Gastrocnemius medialis (tissue), 4 donors: ENCODE data around the gene RPGRIP1. TPM values are rescaled to one million over a fixed set of nuclear protein-coding genes. Genes with fewer than 3 reads are reported as not detected.
A peak's percentile ranks its signal among the peaks of the same experiment; 100 is the strongest.
"Not testable (repeated sequence)": the region's sequence is repeated elsewhere in the genome, so short reads cannot be mapped to it uniquely, and the experiment has no call there.

ENCODE experiments used
- ATAC-seq, 2 donors: fragments of 150-250 bp; one replicate each; pipeline ENCODE4 v1.9.1; 2016
- DNase-seq, 2 donors: peaks; one replicate each; pipeline ENCODE4 v3.0.0-alpha.2; 2019
- H3K27ac ChIP-seq, 4 donors: fragments of 200-600 bp; sonication (generic); 1 replicate in 1 of 4; 2 replicates in 3 of 4; pipeline ENCODE4 v1.5.1; 2016 to 2018; ENCODE audit warnings: mild to moderate bottlenecking in 2 of 4, moderate library complexity in 1 of 4
- H3K27me3 ChIP-seq, 3 donors: fragments of 200-600 bp; sonication (generic) in 2 of 3; 1 replicate in 1 of 3; 2 replicates in 2 of 3; pipeline versions ENCODE4 v1.5.1 to v1.6.0; 2016 to 2019; ENCODE audit warnings: mild to moderate bottlenecking in 1 of 3, moderate library complexity in 1 of 3
- H3K36me3 ChIP-seq, 2 donors: fragments of 200-600 bp; sonication (generic) in 1 of 2; one replicate each; pipeline ENCODE4 v1.5.1; 2017 to 2018
- H3K4me1 ChIP-seq, 2 donors: fragments of 200-600 bp; sonication (generic) in 1 of 2; one replicate each; pipeline ENCODE4 v1.5.1; 2016 to 2017; ENCODE audit warnings: mild to moderate bottlenecking in 2 of 2
- H3K4me3 ChIP-seq, 4 donors: fragments of 200-600 bp; sonication (generic) in 3 of 4; 1 replicate in 1 of 4; 2 replicates in 3 of 4; pipeline ENCODE4 v1.5.1; 2016 to 2019; ENCODE audit warnings: mild to moderate bottlenecking in 2 of 4
- H3K9me3 ChIP-seq, 3 donors: fragments of 200-600 bp; sonication (generic) in 2 of 3; 1 replicate in 1 of 3; 2 replicates in 2 of 3; pipeline ENCODE4 v1.5.1; 2016 to 2019
- CTCF ChIP-seq, 5 experiments: fragments of 450-650 bp in 3 of 5; fragments of 200-600 bp in 2 of 5; sonication (generic) in 2 of 5; IDR thresholded peaks in 4 of 5; conservative IDR thresholded peaks in 1 of 5; 1 replicate in 4 of 5; 2 replicates in 1 of 5; pipeline ENCODE4 v1.5.1; 2016 to 2019; ENCODE audit warnings: antibody characterized with exemption in 5 of 5, mild to moderate bottlenecking in 3 of 5, moderate library complexity in 3 of 5
- POLR2A ChIP-seq, 2 donors: fragments of 450-650 bp; IDR thresholded peaks; one replicate each; pipeline ENCODE4 v1.6.1; 2017; ENCODE audit warnings: antibody characterized with exemption in 2 of 2, mild to moderate bottlenecking in 2 of 2, moderate library complexity in 2 of 2
- in situ Hi-C, 4 donors: fragments of 200-750 bp; cut with MboI; loops; one replicate each; pipeline versions ENCODE4 v1.15.0 to v1.8.0; 2017; ENCODE audit warnings: low sequenced_read_pairs in 4 of 4
- intact Hi-C: fragments of 100-400 bp; cut with DNase I; formaldehyde crosslinking; loops from one replicate; pipeline ENCODE4 v1.15.1; 2023; ENCODE audit warnings: low total_unique reads
- total RNA-seq, 4 donors: library from RNA; depleted of rRNA; stranded (reverse); fragments of >200 nt; gene quantifications; one replicate each; pipeline versions ENCODE4 v1.1.0 to v1.2.3, GENCODE V29; 2016

The RPGRIP1 gene
- total RNA-seq, 4 donors from 2014 or later, result not detected

GRCh38 chr14:21267886-21268616, 11.8 kb upstream of the RPGRIP1 start:
- Histone ChIP-seq H3K9me3 (no peaks in the 10 kb centered on the region), H3K4me1 (peaks cover 48 to 50% of the 10 kb centered on the region in 2 donors), H3K36me3 (peaks cover 3 to 22% of the 10 kb centered on the region in 2 donors), H3K27ac (peak overlapping the region; percentile 92 to 99 (median 95)), H3K4me3 (peak overlapping the region; percentile 69 to 95 (median 81)), H3K27me3 (no peaks in the 10 kb centered on the region)
- no peak for TF ChIP-seq POLR2A (IDR thresholded peaks at IDR 0.05)
- TF ChIP-seq CTCF (IDR thresholded peaks at IDR 0.05 in 4 of 5, conservative IDR thresholded peaks at IDR 0.05 in 1 of 5), result no peak
- no peak for DNase-seq
- intact Hi-C loops, result loop anchor here (2.0 to 10.0 kb wide), 8 partner anchors 41 to 936 kb away; partner anchors contain the start of genes CCNB1IP1, METTL3, RAB2B and RNASE4
- ATAC-seq, result no peak
- in situ Hi-C loops, result no loop called here

DNA sequence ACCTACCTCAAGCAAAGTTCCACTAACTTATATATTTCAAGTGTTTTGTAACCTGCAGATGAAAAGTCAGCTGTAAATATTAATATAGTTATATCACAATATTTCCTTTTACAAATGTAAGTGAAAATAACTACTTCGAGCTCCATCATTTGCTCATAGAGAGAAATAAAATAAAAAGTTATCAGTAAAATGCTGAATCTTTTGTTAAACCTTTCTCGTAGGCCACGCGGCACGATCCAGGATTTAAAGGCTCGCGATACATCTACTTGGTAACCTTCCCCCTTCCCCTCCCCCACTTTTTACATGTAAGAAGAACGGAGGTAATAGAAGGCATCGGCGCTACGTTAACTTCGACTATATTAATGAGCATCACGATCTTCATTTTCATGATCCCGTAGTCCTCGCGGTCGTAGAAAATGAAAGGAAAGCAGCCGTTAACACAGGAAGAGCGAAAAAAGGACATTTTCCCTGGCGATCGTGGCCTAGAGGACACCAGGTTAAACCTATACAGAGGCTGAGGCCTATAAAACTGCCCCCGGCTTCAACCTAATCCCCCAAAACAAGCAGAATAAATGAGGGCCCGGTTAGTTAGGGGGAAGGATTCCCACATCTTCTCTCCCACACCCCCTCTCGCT, 11.1 kb upstream of the RPGRIP1 start:
- H3K27me3 ChIP-seq, result no peaks in the 10 kb centered on the region
- peak; percentile 39 to 56 for DNase-seq
- H3K9me3 ChIP-seq, result no peaks in the 10 kb centered on the region
- intact Hi-C loops, result loop anchor here (2.0 to 10.0 kb wide), 7 partner anchors 114 to 936 kb away; partner anchors contain the start of genes CCNB1IP1, METTL3, RAB2B and RNASE4
- ATAC-seq, result peak; percentile 36 to 38
- TF ChIP-seq POLR2A (IDR thresholded peaks at IDR 0.05) (no peak), CTCF (IDR thresholded peaks at IDR 0.05 in 4 of 5, conservative IDR thresholded peaks at IDR 0.05 in 1 of 5) (no peak)
- H3K27ac ChIP-seq, result peak overlapping the region; percentile 92 to 99 (median 95)
- H3K36me3 ChIP-seq, result peaks cover 3 to 16% of the 10 kb centered on the region in 2 donors
- in situ Hi-C loops, result no loop called here
- peak overlapping the region; percentile 69 to 95 (median 81) for H3K4me3 ChIP-seq
- H3K4me1 ChIP-seq, result peaks cover 41 to 45% of the 10 kb centered on the region in 2 donors

DNA sequence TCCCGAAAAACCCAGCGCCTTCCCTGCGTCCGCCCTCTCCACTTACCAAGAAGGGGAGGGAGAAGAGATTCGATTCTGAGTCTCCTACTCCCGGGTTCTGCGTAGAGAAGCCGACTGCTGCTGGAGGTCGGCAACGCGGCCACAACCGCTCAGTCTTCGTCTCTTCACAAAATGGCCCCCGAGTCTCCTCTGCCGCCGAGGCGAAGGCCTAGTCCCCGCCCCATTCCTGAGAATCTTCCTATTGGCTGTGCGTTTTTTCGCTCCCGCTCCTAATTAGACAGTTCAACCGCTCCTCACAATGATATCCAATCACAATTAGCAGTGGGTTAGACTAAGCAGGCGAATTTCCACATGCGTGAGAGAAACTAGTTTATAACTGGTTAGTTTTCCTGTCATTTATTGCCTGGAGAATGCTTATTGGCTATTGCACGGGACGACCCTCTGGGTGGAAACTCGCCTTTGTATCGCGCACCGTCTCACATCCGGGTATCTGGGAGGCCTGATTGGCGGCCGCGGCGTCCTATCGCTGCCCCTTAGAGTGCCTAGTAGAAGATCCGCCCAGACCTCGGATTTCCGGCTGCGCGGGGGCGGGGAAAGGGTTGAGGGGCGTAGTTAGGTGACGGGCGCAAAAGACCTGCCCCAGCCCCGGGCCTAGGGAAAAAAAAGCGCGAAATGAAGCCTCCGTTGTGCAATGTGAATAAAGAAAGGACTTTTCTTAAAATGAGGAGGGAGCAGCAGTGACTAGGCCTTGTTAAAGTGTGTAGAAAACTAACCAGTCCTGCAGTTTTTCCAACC, 10.4 kb upstream of the RPGRIP1 start, which contains the start of gene HNRNPC:
HNRNPC (minus strand) TSS at position 191 of the 795 bp plus-strand sequence. CDS start 35,249 bp downstream, outside the sequence.
- DNase-seq (peak; percentile 99 to 100), ATAC-seq (peak; percentile 97 to 99)
- Histone ChIP-seq H3K36me3 (peaks cover 2 to 12% of the 10 kb centered on the region in 2 donors), H3K27me3 (no peaks in the 10 kb centered on the region), H3K9me3 (no peaks in the 10 kb centered on the region), H3K4me3 (peak within 1 kb of the TSS; percentile 69 to 95 (median 81)), H3K27ac (peak within 1 kb of the TSS; percentile 92 to 99 (median 95)), H3K4me1 (peaks cover 34 to 38% of the 10 kb centered on the region in 2 donors)
- intact Hi-C loops, result loop anchor here (2.0 to 10.0 kb wide), 7 partner anchors 113 to 937 kb away; partner anchors contain the start of genes CCNB1IP1, METTL3, RAB2B and RNASE4
- in situ Hi-C loops, result no loop called here
- TF ChIP-seq CTCF (IDR thresholded peaks at IDR 0.05 in 4 of 5, conservative IDR thresholded peaks at IDR 0.05 in 1 of 5) (no peak), POLR2A (IDR thresholded peaks at IDR 0.05) (peak; percentile 95 to 96)

DNA sequence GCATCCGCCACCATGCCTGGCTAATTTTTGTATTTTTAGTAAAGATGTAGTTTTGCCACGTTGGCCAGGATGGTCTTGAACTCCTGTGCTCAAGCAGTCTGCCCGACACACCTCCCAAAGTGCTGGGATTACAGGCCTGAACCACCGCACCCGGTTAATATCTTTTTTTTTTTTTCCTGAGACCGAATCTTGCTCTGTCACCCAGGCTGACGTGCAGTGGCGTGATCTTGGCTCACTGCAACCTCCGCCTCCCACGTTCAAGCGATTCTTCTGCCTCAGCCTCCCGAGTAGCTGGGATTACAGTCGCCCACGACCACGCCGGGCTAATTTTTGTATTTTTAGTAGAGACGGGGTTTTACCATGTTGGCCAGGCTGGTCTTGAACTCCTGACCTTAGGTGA, 7.2 kb upstream of the RPGRIP1 start:
- H3K27ac ChIP-seq, H3K36me3 ChIP-seq, ATAC-seq, intact Hi-C loops, H3K4me1 ChIP-seq, in situ Hi-C loops, DNase-seq, H3K4me3 ChIP-seq, H3K9me3 ChIP-seq, H3K27me3 ChIP-seq: not testable (repeated sequence)
